Mesendoderm (in vitro differentiated cells): ENCODE data around the gene DPH2.

ENCODE experiments used
- DNase-seq: peaks from one replicate; pipeline ENCODE4 v3.0.0; 2013
- H2AK5ac ChIP-seq: 2 replicates; pipeline ENCODE4 v1.6.1; 2013; ENCODE audit warnings: low read length, inconsistent platforms
- H2BK120ac ChIP-seq: 2 replicates; pipeline ENCODE4 v1.6.1; 2013; ENCODE audit warnings: low read depth, mild to moderate bottlenecking, low read length, moderate library complexity, mixed read lengths
- H2BK15ac ChIP-seq: replicated peaks from 2 replicates; pipeline ENCODE4 v1.6.1; 2013; ENCODE audit warnings: low read depth, mild to moderate bottlenecking, moderate library complexity
- H2BK5ac ChIP-seq: 2 replicates; pipeline ENCODE4 v1.6.1; 2013; ENCODE audit warnings: low read length, inconsistent platforms
- H3K18ac ChIP-seq: 2 replicates; pipeline ENCODE4 v1.6.1; 2013; ENCODE audit warnings: mild to moderate bottlenecking, low read length, mixed read lengths
- H3K23ac ChIP-seq: one replicate; pipeline ENCODE4 v1.6.1; 2013; ENCODE audit warnings: low read length
- H3K27ac ChIP-seq: 2 replicates; pipeline ENCODE4 v1.5.1; 2013; ENCODE audit warnings: low read depth, mild to moderate bottlenecking, inconsistent platforms, low read length, moderate library complexity
- H3K27me3 ChIP-seq: 2 replicates; pipeline ENCODE4 v1.6.1; 2013; ENCODE audit warnings: low read length, control low read depth, mild to moderate bottlenecking, inconsistent platforms; ENCODE audit not compliant: insufficient read depth, poor library complexity
- H3K36me3 ChIP-seq: 2 replicates; pipeline ENCODE4 v1.6.1; 2013; ENCODE audit warnings: low read length, inconsistent platforms; ENCODE audit not compliant: control insufficient read depth, insufficient read depth
- H3K4ac ChIP-seq: one replicate; pipeline ENCODE4 v1.6.1; 2013; ENCODE audit warnings: low read depth, mild to moderate bottlenecking, low read length, moderate library complexity
- H3K4me1 ChIP-seq: 2 replicates; pipeline ENCODE4 v1.6.1; 2013; ENCODE audit warnings: low read depth, low read length, inconsistent platforms; ENCODE audit not compliant: control insufficient read depth
- H3K4me2 ChIP-seq: 2 replicates; pipeline ENCODE4 v1.6.1; 2013; ENCODE audit warnings: low read length
- H3K4me3 ChIP-seq: 2 replicates; pipeline ENCODE4 v1.5.1; 2013; ENCODE audit warnings: mild to moderate bottlenecking, low read length
- H3K56ac ChIP-seq: one replicate; pipeline ENCODE4 v1.6.1; 2013; ENCODE audit warnings: low read length
- H3K79me1 ChIP-seq: 2 replicates; pipeline ENCODE4 v1.6.1; 2013; ENCODE audit warnings: low read length, inconsistent platforms
- H3K79me2 ChIP-seq: 2 replicates; pipeline ENCODE4 v1.6.1; 2013; ENCODE audit warnings: mild to moderate bottlenecking, low read length; ENCODE audit not compliant: control insufficient read depth, insufficient read depth
- H3K9ac ChIP-seq: 2 replicates; pipeline ENCODE4 v1.6.1; 2013; ENCODE audit warnings: low read length, inconsistent platforms
- H4K5ac ChIP-seq: one replicate; pipeline ENCODE4 v1.6.1; 2013; ENCODE audit warnings: low read length
- H4K8ac ChIP-seq: one replicate; pipeline ENCODE4 v1.6.1; 2013; ENCODE audit warnings: low read depth, mild to moderate bottlenecking, control low read depth, low read length, moderate library complexity
- WGBS: extraction: QIAGEN DNeasy Blood & Tissue Kit; methylation state at CpG from one replicate; pipeline ENCODE4 v1.1.7; 2013; ENCODE audit warnings: low lambda C conversion rate, missing lambda C conversion rate; ENCODE audit not compliant: insufficient coverage; ENCODE audit errors: extremely low coverage; 5-methylcytosine and 5-hydroxymethylcytosine counted together

DPH2 gene

DNA sequence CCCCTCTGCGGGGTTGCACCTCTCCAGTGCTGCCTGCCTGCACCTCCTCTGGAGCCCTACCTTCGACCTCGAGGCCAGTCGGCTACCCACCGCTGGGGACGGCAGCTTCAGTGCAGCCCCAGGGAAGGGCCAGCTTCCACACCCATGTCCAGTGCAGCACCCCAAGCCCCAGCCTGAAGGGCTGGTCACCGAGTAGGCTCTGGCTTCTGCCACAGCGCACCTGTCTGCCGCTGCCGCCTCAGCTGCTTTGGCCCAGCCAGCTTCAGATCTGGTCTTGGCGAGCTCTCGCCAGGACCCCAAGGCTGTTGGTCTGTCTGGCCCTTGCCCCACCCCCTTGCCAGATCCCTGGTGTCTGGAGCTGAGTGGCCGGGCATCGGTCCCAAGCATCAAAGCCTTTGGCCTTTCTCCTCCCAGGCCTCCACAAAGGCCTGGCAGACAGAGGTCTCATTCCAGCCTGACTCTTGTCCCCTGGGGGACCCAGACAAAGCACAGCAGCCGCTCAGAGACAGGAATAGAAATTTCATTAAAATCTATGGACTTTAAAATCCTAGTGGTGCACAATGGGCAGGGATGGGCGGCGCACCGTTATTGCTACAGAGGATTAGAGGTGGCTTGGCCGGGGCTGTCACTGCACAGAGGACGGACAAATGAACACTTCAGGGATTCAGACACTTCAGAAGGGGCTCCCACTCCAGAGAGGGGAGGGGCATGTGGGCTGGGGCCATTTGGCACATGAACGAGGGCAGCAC lies 26.3 kb downstream of the DPH2 start:
- no peak overlapping the region for H3K27ac ChIP-seq
- no CpG with 5 or more reads among the region's 21 CpGs for WGBS

DNA sequence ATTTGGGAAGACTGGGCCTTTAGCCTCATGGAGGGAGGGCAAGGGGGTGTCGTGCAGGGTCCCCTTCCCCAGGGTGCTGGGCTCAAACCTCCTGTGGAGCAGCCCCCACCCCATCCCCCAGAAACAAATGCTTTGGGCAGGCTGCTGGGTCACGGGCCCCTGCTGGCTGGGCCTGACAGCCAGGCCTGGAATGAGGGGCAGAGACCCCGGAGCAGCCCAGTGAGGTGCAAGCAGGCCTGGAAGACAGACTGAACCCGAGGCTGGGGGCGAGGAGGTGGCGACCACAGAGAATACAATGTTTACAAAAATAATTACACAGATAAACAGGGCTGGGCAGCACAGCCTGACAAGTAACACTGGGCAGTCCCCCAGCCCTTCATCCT lies 26.9 kb downstream of the DPH2 start:
- H2BK15ac ChIP-seq = no peak overlapping the region
- H3K4me1 ChIP-seq = no peaks in the 10 kb centered on the region
- no peak overlapping the region for H3K56ac ChIP-seq
- H2BK120ac ChIP-seq = no peak overlapping the region
- H3K27ac ChIP-seq = no peak overlapping the region
- H4K5ac ChIP-seq = no peak overlapping the region
- no peaks in the 10 kb centered on the region for H3K79me2 ChIP-seq
- H3K79me1 ChIP-seq = no peaks in the 10 kb centered on the region
- H3K9ac ChIP-seq = no peak overlapping the region
- H3K4me2 ChIP-seq = no peak overlapping the region
- no peak overlapping the region for H4K8ac ChIP-seq
- H3K23ac ChIP-seq = no peak overlapping the region
- no CpG with 5 or more reads among the region's 6 CpGs for WGBS
- no peak for DNase-seq
- no peaks in the 10 kb centered on the region for H3K27me3 ChIP-seq
- H3K36me3 ChIP-seq = no peaks in the 10 kb centered on the region
- H3K4me3 ChIP-seq = no peak overlapping the region
- H2BK5ac ChIP-seq = no peak overlapping the region
- H3K18ac ChIP-seq = no peak overlapping the region
- H2AK5ac ChIP-seq = no peak overlapping the region
- no peak overlapping the region for H3K4ac ChIP-seq

More for the DNA sequence above, 26.3 kb downstream of the DPH2 start:
- Histone ChIP-seq H4K8ac (no peak overlapping the region), H3K36me3 (no peaks in the 10 kb centered on the region), H2BK5ac (no peak overlapping the region), H3K4me3 (no peak overlapping the region), H3K4me2 (no peak overlapping the region), H4K5ac (no peak overlapping the region), H2AK5ac (no peak overlapping the region), H3K4ac (no peak overlapping the region), H3K23ac (no peak overlapping the region), H3K18ac (no peak overlapping the region), H3K9ac (no peak overlapping the region), H3K79me1 (no peaks in the 10 kb centered on the region), H2BK15ac (no peak overlapping the region), H3K4me1 (no peaks in the 10 kb centered on the region), H3K79me2 (no peaks in the 10 kb centered on the region), H2BK120ac (no peak overlapping the region), H3K56ac (no peak overlapping the region), H3K27me3 (no peaks in the 10 kb centered on the region)
- DNase-seq = no peak

DNA sequence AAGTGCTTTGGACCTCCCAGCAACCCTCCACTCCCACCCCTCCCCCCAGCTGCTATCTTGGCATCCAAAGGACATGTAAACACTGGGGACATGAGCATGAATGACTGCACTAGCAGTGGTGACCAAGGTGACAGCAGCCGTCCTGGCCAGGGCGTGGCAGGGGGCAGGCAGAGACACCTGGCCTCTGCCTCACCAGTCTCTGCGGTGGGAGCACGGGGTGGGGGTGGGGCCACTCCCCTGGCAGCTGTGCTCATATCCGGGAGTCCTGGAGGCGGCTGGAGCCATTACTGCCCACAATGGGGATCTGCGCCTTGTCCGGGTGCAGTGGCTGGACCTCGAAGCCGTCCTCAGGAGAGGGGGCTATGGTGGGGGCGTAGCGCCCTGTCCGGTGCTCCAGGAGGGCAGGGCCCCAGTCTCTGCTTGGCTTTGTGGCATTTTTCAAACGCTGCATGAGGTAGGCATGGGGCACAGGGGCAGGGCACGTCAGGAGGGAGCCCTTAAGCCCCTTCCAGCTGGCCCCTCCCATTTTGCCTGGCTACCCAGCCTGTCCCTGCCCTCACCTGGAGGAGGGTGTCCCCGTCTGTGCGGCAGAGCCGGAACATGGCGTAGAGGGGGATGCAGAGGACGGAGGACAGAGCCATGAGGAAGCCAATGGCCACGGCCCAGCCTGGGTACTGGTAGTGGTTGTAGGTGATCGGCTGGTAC lies 27.6 kb downstream of the DPH2 start:
- Histone ChIP-seq H3K18ac (no peak overlapping the region), H3K4me1 (no peaks in the 10 kb centered on the region), H4K5ac (no peak overlapping the region), H2AK5ac (no peak overlapping the region), H3K4ac (no peak overlapping the region), H3K4me3 (no peak overlapping the region), H3K27ac (no peak overlapping the region), H2BK120ac (no peak overlapping the region), H3K27me3 (no peaks in the 10 kb centered on the region), H3K4me2 (no peak overlapping the region), H3K36me3 (no peaks in the 10 kb centered on the region), H3K23ac (no peak overlapping the region), H3K79me1 (no peaks in the 10 kb centered on the region), H2BK15ac (no peak overlapping the region), H2BK5ac (no peak overlapping the region), H3K56ac (peak overlapping the region; percentile 17), H3K79me2 (no peaks in the 10 kb centered on the region), H3K9ac (no peak overlapping the region), H4K8ac (no peak overlapping the region)
- no peak for DNase-seq
- WGBS = no CpG with 5 or more reads among the region's 22 CpGs

DNA sequence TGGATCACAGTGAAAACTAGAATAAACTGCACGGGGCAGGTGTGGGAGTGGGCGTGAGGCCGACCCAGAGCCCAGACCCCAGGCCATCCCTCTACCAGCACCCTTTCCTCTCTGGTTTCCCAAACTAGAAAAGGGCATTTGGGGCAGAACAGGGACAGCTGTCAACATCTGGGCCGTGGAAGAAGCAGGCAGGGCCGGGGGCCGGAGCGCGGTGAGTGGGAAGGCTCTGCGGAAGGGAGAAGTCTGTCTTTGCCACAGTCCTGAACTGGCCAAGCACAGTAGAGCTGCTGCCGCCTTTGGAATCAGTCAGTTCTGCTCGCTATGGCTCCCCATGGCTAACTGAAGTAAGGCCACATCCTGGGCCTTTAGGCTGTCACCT lies 28.2 kb downstream of the DPH2 start:
- Histone ChIP-seq H2BK15ac (no peak overlapping the region), H4K8ac (no peak overlapping the region), H3K4me1 (no peaks in the 10 kb centered on the region), H4K5ac (no peak overlapping the region), H3K4me2 (no peak overlapping the region), H3K36me3 (no peaks in the 10 kb centered on the region), H2BK120ac (no peak overlapping the region), H3K79me2 (no peaks in the 10 kb centered on the region), H3K27ac (no peak overlapping the region), H3K18ac (no peak overlapping the region), H3K56ac (no peak overlapping the region), H2AK5ac (no peak overlapping the region), H3K79me1 (no peaks in the 10 kb centered on the region), H3K4ac (no peak overlapping the region), H3K27me3 (no peaks in the 10 kb centered on the region), H3K4me3 (no peak overlapping the region), H3K9ac (no peak overlapping the region), H2BK5ac (no peak overlapping the region), H3K23ac (no peak overlapping the region)
- WGBS = no CpG with 5 or more reads among the region's 11 CpGs
- DNase-seq = no peak

DNA sequence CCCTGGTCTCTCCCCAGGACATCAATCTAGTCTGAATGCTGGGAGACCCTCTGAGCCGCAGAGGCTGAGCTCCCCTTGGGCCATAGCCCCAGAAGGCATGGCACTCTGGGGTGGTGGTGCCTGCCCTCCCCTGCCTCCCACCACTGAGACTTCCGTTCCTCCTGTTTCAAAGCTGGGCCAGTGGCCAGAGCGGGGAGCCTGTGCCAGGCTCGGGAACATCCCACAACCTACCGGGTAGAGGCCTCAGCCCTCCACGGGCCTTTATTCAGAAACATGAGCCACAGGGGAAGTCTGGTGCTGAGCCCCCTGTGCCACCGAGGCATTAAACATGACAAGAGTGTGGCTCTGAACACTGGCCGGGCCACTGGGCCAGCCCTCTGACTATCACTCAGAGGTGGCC lies 29.6 kb downstream of the DPH2 start:
- H4K5ac ChIP-seq = peak overlapping the region; percentile 60
- no peak overlapping the region for H2BK15ac ChIP-seq
- no peak overlapping the region for H3K18ac ChIP-seq
- DNase-seq = no peak
- H4K8ac ChIP-seq = no peak overlapping the region
- no CpG with 5 or more reads among the region's 8 CpGs for WGBS
- no peak overlapping the region for H3K4ac ChIP-seq
- H3K79me1 ChIP-seq = no peaks in the 10 kb centered on the region
- no peak overlapping the region for H2BK120ac ChIP-seq
- H3K4me3 ChIP-seq = no peak overlapping the region
- H2AK5ac ChIP-seq = no peak overlapping the region
- H3K56ac ChIP-seq = peak overlapping the region; percentile 25
- no peak overlapping the region for H3K4me2 ChIP-seq
- peak overlapping the region; percentile 24 for H3K27ac ChIP-seq
- H3K4me1 ChIP-seq = no peaks in the 10 kb centered on the region
- H3K79me2 ChIP-seq = no peaks in the 10 kb centered on the region
- H3K9ac ChIP-seq = no peak overlapping the region
- H3K36me3 ChIP-seq = no peaks in the 10 kb centered on the region
- peak overlapping the region; percentile 26 for H2BK5ac ChIP-seq
- no peak overlapping the region for H3K23ac ChIP-seq
- no peaks in the 10 kb centered on the region for H3K27me3 ChIP-seq
